ENCODE measurements around the gene CHID1. TPM values are rescaled to one million over a fixed set of nuclear protein-coding genes. Genes with fewer than 3 reads are reported as not detected.

CHID1 gene
- total and polyA plus RNA-seq, 2 of the 4 experiments (the other 2 are of a cell fraction): 34.2 to 121 TPM

DNA sequence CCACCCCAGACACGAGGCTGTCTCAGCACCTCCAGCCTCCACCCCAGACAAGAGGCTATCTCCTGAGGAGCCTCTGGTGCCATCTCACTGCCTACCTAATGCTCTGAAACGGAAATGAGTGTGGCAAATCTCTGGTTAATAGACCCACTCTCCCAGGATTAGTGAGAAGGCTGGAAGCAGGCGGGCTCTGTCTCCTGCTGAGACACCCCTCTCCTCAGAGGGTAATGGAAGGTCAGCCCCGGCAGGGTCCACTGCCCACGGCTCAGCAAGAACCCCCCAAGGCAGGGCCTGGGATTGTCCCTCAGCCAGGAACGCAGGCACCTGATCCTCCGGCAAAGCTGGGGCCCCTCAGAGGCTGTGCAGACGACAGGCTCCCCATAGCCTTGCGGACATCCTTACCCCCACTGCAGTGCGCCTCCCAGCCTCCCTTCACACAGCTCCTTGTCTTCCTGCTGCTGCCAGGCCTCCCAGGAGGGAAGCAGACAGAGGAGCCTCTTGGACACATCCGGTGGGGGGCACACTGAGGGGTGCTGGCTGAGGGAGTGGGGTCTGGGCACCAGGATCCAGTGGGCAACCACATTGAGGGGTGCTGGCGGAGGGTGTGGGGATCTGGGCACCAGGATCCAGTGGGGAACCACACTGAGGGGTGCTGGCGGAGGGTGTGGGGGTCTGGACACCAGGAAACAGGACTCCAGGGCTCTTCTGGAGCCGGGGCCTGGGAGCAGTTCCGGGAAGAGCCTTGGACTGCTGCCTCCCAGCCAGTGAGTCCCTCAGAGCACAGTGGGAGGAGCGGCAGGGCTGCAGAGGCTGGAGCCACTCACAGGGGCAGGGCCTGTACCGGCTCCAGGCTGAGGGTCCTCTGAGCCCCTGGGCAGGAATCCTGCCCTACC lies 13.1 kb downstream of the CHID1 start:
- no peak overlapping the region for H2BK5ac ChIP-seq (ENCODE audit: low read depth, low read length, poor library complexity, severe bottlenecking)
- H3K4me1 ChIP-seq (ENCODE audit: control insufficient read depth, insufficient read depth, low read length): no peaks in the 10 kb centered on the region
- H3K9ac ChIP-seq (ENCODE audit: low read depth, low read length): no peak overlapping the region
- peaks cover 9% of the 10 kb centered on the region; the same call in 1 of the 2 replicates for H4K20me1 ChIP-seq (ENCODE audit: insufficient read depth, low read length)
- no peaks in the 10 kb centered on the region for H3K79me1 ChIP-seq (ENCODE audit: low read depth in 1 of 2, low read length in 2 of 2)
- H2AK5ac ChIP-seq (ENCODE audit: low read depth, low read length): no peak overlapping the region
- H3K27ac ChIP-seq (ENCODE audit: insufficient read depth, low read length): no peak overlapping the region
- H4K5ac ChIP-seq (ENCODE audit: low read depth, low read length): no peak overlapping the region
- H2BK120ac ChIP-seq (ENCODE audit: low read depth, low read length): no peak overlapping the region
- peak overlapping the region; percentile 70 for H2AK9ac ChIP-seq (replicated peaks; ENCODE audit: low read depth, low read length, poor library complexity)
- 0 out of 2 replicates have a peak, but pooled peaks cover 4% of the 10 kb centered on the region for H3K9me1 ChIP-seq (ENCODE audit: insufficient read depth, low read length)
- H3K14ac ChIP-seq (replicated peaks; ENCODE audit: low read depth, low read length): no peak overlapping the region
- in situ Hi-C loops (cut with MboI; ENCODE audit: low sequenced_read_pairs) (no loop called here), intact Hi-C loops (cut with micrococcal nuclease) (no loop called here), dilution Hi-C loops (cut with HindIII; ENCODE audit: low sequenced_read_pairs, unreplicated experiment) (no loop called here)
- H3K27me3 ChIP-seq (ENCODE audit: control insufficient read depth, insufficient read depth, low read length): no peaks in the 10 kb centered on the region
- H2AFZ ChIP-seq (replicated peaks; ENCODE audit: low read length, poor library complexity): no peak overlapping the region
- DNase-seq (no peak), ATAC-seq (ENCODE audit: low read depth) (no peak)
- peaks cover 33% of the 10 kb centered on the region for H3K36me3 ChIP-seq (ENCODE audit: control insufficient read depth, insufficient read depth, low read length)
- no peak overlapping the region for H3K4me2 ChIP-seq (ENCODE audit: low read depth, low read length)
- ChIA-PET POLR2A (ENCODE audit: unreplicated experiment) (no interaction called here), CTCF (no interaction called here)
- H4K91ac ChIP-seq (ENCODE audit: insufficient read depth, low read depth, low read length): no peak overlapping the region
- H3K56ac ChIP-seq (ENCODE audit: extremely low read depth, insufficient read depth, low read length): no peak overlapping the region
- H3K18ac ChIP-seq (ENCODE audit: low read depth, low read length): no peak overlapping the region
- no peak overlapping the region for H3K4me3 ChIP-seq (ENCODE audit: insufficient read depth, low read depth, low read length)
- H2BK20ac ChIP-seq (ENCODE audit: low read depth, low read length): no peak overlapping the region
- no peak overlapping the region for H4K8ac ChIP-seq (ENCODE audit: low read depth in 2 of 2, low read length in 2 of 2)
- H3K23ac ChIP-seq (ENCODE audit: low read depth, low read length): no peak overlapping the region
- no peak overlapping the region for H3K4ac ChIP-seq (ENCODE audit: low read depth, low read length)
- no peak overlapping the region for H2BK15ac ChIP-seq (ENCODE audit: low read depth, low read length)
- BruUV-seq (replicated peaks): no TSS peak
- WGBS, 2 experiments (ENCODE audit: extremely low coverage in 2 of 2, insufficient read length in 1 of 2): 83% methylated on average over 9 of the region's 17 CpGs; no CpG with 5 or more reads in 1 of the 2 experiments
- no peaks in the 10 kb centered on the region for H3K9me3 ChIP-seq (ENCODE audit: control insufficient read depth, insufficient read depth, low read length)
- no peak for TF ChIP-seq CEBPB (IDR thresholded peaks at IDR 0.05; ENCODE audit: low read depth, low read length)
- TF ChIP-seq RCOR1 (IDR thresholded peaks at IDR 0.05; ENCODE audit: insufficient replicate concordance, low read length): no peak
- no peak for TF ChIP-seq MAZ (IDR thresholded peaks at IDR 0.05; ENCODE audit: borderline replicate concordance, low read depth, low read length)
- TF ChIP-seq, protein P1, sequence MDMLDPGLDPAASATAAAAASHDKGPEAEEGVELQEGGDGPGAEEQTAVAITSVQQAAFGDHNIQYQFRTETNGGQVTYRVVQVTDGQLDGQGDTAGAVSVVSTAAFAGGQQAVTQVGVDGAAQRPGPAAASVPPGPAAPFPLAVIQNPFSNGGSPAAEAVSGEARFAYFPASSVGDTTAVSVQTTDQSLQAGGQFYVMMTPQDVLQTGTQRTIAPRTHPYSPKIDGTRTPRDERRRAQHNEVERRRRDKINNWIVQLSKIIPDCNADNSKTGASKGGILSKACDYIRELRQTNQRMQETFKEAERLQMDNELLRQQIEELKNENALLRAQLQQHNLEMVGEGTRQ (IDR thresholded peaks at IDR 0.05; ENCODE audit: low read depth, low read length): no peak
- no peak for TF ChIP-seq FOS (IDR thresholded peaks at IDR 0.05; ENCODE audit: low read depth, low read length)
- no peak for TF ChIP-seq MXI1 (IDR thresholded peaks at IDR 0.05; ENCODE audit: borderline replicate concordance, low read depth, low read length)
- no peak for TF ChIP-seq MAFK (IDR thresholded peaks at IDR 0.05; ENCODE audit: low read depth, low read length)
- TF ChIP-seq ELK1 (IDR thresholded peaks at IDR 0.05; ENCODE audit: borderline replicate concordance, low read depth, low read length): no peak
- no peak for TF ChIP-seq CHD1 (IDR thresholded peaks at IDR 0.05; ENCODE audit: low read depth, low read length)
- no peak for TF ChIP-seq RFX5 (IDR thresholded peaks at IDR 0.05; ENCODE audit: low read depth, low read length)
- TF ChIP-seq BHLHE40 (IDR thresholded peaks at IDR 0.05; ENCODE audit: low read depth, low read length): no peak
- TF ChIP-seq, protein P2, sequence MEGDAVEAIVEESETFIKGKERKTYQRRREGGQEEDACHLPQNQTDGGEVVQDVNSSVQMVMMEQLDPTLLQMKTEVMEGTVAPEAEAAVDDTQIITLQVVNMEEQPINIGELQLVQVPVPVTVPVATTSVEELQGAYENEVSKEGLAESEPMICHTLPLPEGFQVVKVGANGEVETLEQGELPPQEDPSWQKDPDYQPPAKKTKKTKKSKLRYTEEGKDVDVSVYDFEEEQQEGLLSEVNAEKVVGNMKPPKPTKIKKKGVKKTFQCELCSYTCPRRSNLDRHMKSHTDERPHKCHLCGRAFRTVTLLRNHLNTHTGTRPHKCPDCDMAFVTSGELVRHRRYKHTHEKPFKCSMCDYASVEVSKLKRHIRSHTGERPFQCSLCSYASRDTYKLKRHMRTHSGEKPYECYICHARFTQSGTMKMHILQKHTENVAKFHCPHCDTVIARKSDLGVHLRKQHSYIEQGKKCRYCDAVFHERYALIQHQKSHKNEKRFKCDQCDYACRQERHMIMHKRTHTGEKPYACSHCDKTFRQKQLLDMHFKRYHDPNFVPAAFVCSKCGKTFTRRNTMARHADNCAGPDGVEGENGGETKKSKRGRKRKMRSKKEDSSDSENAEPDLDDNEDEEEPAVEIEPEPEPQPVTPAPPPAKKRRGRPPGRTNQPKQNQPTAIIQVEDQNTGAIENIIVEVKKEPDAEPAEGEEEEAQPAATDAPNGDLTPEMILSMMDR (conservative IDR thresholded peaks at IDR 0.05; ENCODE audit: low read depth, low read length): no peak
- TF ChIP-seq RAD21 (IDR thresholded peaks at IDR 0.05; ENCODE audit: low read length): no peak
- no peak for TF ChIP-seq SMC3 (IDR thresholded peaks at IDR 0.05; ENCODE audit: low read depth, low read length)
- no peak for TF ChIP-seq POLR2A (IDR thresholded peaks at IDR 0.05; ENCODE audit: low read depth, low read length)
